NOMO-1 (cell line): ENCODE results near the gene ADARB1.

Experiments used
- DNase-seq, 2 experiments: peaks; one replicate each; lab custom pipeline; 2025; ENCODE audit not compliant: unreplicated experiment in 2 of 2; lab: John Stamatoyannopoulos, UW

Gene ADARB1

DNA sequence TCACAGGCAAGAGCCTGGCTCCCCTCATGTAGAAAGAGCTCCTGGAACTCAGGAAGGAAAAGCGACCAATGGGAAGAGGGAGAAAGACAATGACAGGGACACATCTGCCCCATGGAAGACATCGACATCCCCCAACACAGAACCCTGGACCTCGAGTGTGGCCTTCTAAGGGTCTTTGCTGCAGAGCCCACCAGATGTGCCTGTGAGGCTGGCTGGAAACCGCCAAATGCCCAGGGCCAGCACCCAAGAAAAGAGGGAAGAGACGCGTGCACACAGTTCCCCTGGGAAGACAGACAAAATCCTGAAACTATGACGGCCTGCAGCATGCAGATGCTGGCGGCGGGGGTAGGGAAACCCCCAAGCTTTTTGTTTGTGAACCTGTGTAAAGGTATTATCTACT, 36.4 kb upstream of the ADARB1 start:
- no peak for DNase-seq

DNA sequence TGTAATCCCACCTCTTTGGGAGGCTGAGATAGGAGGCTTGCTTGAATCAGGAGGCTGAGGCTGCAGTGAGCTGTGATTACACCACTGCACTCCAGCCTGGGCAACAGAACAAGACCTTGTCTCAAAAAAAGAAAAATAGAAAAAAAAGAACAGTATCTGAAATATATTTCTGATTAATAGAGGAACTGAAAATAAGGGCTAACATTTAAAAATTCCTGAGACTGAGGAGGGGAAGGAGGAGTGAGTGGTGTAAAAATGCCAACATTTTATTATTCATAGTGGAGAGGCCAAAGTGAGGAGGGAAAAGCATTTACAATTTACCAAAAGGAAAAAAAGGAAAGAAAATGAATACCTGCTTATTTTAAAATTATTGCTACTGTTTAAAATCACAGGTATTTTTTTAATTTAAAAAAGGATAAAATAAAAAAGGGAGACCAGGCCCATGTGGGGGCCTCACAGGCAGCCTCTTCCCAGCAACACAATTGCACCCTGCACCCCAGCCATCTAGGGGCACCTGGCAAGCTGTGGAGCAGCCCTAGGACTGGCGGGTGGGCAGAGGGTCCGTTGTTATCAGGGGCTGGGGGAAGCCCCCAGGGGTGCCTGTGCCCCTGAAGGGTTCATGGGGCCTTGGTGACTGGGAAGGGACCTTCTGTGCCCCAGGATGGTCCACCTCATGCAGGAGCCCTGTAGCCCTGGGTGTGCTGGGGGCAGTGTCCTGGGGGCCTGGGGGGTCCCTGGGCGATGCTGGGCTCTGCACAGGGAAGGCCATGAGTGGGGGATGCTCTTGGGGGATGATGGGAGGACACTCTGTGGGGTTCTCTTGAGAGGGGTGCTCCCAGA, 34.8 kb upstream of the ADARB1 start:
- peak in 1 of 2 experiments; percentile 15 for DNase-seq

DNA sequence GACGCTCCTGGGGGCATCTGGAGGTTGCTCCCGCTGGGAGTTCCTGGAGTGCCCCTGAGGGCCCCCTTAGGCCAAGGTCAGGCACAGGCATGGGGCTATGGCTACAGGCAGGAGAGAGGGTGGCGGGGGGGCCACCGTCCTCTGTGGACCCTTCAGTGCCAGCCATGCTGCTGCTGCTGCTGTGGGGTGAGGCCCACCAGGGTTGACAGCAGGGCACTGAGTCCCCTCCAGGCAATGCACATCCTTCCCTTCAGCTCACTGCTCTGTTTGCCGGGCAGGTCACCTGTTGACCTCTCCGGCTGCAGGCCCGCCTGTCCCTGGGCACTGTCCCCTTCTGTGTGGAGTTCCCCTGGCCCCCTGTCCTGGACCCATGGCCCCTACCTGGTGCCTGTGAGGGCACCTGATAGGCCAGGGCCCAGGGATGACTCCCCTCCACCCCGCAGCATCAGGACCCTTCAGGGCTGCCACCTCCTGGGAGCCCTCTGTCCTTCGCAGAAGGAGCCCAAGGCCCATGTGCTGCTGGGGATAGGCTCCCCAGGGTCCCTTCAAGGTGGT, 34.1 kb upstream of the ADARB1 start:
- no peak for DNase-seq

DNA sequence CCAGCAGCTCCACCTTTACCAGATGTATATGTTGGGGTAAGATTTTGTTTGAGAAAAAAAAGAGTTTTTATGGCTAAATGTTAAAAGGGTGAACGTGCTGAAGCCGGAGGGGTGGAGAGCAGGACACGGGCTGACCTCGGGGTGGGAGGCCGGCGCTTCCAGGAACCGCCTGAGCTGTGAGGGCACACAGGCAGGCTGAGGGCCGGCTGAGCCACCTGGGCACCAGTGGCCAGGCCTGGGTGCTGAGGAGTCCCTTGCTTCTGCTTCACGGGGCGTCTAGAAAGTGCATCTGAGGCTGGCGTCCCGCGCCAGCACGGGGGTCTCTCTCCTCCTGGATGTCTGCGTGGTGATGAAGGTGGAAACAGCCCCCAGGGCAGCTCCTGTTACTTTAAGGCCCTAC, 33.6 kb upstream of the ADARB1 start:
- no peak for DNase-seq

DNA sequence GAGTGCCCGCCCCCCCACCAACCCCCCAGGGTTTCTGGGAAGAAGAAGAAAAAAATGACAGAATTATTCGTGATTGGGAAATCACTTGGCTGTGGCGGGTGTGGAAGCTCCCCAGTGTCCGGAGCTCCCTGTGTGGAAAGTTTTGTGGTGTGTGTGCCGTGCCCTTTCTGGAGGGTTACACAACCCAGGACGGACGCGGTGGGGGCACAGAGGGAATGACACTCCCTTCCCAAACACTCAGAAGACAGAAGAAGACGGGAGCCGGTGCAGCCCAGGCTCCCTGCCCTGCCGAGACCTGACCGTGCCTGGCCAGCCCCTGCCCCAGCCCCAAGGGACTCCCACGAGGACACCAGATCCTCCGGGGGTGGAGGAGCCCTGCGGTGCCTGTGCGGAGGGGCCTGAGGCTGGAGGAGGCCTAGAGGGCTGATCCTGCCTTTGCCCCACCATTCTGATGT, 33.0 kb upstream of the ADARB1 start:
- peak; percentile 24 to 41 for DNase-seq

DNA sequence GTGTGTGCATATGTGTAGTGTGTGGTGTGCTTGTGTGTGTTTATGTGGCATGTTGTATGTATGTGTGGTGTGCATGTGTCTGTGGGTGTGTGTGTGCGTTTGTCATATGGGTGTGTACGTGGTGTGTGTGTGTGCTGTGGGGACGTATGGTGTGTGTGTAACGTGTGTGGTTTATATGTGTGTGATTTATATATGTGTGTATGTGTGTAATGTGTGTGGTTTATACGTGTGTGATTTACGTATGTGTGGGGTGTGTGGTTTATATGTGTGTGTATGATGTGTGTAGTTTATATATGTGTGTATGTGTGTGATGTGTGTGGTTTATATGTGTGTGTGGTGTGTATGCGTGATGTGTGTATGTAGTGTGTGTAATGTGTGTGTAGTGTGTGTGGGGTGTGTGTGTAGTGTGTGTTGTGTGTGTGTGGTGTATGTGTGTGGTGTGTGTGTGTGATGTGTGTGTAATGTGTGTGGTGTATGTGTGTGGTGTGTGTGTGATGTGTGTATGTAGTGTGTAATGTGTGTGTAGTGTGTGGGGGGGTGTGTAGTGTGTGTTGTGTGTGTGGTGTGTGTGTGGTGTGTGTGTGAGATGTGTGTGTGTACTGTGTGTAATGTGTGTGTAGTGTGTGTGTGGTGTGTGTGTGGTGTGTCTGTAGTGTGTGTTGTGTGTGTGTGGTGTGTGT, 32.3 kb upstream of the ADARB1 start:
- DNase-seq, result no peak

DNA sequence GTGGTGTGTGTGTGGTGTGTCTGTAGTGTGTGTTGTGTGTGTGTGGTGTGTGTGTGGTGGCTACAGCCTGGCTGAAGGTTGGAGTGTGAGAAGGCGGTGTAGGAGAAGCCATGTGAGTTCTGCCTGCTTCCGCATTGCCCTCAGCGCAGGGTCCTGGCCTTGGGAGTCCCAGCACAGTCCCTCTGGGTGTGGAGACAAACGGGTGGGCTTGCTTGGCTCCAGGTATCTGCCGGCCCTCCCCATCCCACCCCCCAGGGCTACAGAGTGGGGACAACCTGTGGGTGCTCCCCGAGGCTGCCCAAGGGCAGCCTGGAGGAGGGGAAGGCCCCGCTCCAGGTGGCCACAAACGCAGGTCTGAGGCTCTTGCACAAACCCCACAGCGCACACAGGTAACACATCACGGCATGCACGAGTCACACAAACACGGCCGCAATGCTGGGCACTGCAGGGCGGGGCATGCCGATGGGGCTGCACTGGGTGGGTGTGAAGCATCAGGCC, 31.7 kb upstream of the ADARB1 start:
- no peak for DNase-seq

DNA sequence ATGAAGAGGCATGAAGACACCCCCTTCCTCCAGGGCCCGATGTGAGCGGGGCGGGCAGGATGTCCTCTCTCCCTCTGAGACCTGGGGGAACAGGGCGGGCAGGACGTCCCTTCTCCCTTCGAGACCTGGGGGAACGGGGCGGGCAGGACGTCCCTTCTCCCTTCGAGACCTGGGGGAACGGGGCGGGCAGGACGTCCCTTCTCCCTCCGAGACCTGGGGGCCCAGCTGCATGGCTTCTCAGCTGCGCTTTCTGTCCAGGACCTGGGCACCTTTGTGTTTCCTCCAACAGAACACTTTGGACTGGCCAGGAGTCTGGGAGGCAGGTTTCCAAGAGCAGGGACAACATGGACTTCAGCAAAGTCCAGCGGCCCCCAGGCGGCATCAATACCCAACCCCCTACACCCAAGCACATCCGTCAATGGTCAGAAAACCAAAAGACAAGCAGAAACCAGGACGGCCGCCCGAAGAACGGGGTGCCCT, 30.8 kb upstream of the ADARB1 start:
- no peak for DNase-seq

DNA sequence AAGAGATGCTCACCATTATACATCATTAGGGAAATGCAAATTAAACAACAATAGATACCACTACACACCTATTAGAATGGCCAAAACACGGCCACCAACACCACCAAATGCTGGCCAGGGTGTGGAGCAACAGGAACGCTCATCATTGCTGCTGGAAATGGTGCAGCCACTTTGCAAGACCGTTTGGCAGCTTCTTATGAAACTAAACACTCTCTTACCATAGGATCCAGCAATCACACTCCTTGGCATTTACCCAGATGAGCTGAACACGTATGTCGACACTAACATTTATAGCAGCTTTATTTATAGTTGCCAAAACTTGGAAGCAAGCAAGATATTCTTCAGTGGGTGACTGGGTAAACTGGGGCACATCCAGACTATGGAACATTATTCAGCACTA, 28.9 kb upstream of the ADARB1 start:
- DNase-seq, result no peak

DNA sequence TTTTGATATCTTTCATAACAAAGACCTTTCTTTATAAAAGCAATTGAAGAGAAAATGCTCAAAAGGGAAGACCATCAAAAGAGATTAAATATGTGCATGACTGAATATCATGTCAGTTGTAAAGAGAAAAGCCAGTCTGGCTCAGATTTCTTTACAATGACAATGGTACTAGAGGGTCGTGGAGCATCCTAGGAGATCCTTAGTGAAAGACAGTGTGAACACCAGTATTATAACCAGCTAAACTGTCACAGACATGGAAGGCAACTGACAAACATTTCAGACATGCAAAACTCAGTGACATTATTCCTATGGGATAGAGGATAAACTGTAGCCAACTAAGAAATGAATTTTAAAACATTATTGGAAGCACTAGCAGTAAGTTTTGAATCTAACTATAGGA, 27.1 kb upstream of the ADARB1 start:
- DNase-seq, result no peak

DNA sequence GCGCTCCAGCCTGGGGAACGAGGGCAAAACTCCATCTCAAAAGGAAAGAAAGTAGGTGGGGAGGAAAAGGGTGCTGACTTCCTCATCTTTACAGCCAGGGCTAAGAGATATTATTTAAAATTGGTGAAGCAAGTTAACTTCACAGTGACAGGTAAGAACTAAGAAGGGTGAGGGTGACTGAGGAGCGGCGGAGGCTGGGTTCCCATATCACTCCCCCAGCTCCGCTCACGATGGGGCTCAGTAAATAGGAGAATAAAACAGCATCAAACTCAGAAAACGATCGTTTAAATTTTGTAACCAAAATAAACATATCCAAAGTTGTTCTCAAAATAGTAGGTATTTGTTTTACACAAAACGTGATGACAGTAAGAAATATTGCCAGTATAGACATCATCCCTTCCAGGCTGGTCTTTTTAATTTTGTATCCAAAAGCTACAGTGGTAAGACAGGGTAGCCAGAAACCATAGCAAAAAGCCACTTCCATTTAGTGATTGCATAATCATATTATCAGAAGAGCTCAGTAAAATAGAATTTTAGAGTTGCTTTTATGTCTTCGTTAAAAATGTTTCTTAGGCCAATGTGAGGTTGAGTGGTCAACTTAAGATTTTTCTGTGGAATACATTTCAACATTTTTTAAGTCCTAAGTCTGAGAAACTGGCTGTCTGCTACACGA, 26.2 kb upstream of the ADARB1 start:
- DNase-seq, result no peak

DNA sequence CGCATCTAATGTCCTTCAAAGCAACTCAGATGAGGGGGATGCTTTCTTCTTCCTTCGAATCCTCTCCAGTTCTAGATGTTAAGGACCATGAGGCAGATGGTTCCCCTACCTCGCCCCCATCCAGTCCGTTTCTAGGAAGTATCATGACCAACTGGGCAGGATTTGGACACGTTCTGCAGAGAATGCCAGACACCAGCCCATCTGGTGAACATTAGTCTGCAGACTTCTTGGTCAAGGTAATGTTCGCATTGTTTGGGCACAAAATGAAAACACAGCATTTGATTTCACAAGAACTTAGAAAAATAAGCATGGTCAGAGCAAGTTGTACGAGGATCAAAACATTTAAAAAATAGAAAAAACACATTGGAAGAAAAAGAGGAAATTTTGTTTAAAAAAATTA, 25.4 kb upstream of the ADARB1 start:
- no peak for DNase-seq

DNA sequence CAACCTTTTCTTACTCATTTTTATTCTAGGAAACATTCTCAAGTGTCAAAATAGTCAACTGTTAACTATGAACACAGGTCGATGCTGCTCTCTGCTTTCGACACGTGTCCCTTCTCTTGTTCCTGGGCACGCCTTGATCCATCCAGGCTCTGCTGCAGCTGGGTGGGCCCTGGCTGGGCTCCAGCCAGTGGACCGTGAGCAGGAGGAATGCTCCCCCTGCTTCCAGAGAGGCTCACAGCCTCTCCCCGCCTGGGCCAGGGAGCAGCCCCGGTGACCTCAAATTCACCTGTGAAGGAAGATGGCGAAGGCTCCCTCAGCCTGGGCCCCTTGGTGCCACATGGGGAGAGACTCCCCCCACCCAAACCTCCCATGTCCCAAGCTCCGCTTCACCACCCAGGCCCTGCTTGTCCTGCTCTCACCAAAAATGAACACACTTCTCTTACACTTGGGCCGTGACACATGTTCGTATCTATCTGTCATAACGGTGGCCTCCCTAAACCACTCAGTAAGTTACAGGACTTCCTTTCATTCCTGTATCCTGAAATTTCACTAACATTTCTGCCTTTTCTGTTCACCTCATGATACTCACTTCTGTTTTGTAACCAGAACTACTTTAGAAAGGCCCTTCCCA, 24.6 kb upstream of the ADARB1 start:
- no peak for DNase-seq

DNA sequence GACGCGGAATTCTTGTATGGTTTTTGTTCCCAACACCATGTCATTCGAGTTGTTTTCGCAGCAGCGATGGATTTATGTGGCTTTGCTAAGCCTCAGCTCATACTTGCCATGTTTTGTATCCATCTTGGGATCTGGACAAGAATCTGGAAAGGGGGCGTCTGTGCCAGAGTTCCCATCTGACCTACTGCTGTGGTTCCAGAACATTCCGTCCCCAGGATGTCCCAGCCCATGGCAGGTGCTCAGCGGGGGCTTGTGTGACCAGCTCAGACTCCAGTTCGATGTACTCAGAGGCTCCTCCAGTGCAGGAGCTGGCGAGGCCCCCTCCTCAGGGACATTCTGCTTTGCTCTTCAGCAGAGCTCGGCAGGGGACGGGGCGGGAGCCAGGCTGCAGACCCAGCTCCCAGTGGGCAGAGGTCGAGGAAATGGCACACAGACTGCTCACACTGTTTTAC, 24.0 kb upstream of the ADARB1 start:
- DNase-seq, result no peak

DNA sequence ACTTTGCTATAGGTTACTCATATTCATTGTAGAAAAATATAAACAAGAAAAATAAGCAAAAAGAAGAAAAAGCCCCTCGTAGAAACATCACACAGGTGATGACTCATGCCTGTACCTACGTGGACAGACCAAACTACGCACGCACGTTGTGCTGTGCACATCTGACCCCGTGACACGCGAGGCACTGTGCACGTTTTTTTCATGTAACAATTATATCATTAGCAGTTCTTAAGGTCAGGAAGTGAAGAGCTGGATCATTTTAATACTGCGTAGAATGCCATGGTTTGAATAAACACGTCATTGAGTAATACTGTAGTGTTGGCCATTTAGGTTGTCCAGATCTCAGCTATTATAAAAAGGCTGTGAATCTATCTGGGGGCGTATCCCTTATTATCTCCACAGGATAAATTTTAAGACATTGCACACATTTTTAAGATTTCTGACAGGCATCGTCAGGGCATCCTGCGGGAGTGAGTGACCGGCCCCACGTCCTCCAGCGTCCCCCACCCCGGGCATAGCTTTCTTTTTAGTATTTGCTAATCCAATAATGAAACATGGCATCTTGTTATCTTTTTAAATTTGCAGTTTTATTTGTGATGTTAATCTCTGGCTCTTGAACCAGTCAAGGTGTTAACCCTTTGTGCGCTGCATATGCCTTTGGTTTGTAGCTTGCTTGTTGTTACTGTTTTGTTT, 23.4 kb upstream of the ADARB1 start:
- DNase-seq, result no peak

DNA sequence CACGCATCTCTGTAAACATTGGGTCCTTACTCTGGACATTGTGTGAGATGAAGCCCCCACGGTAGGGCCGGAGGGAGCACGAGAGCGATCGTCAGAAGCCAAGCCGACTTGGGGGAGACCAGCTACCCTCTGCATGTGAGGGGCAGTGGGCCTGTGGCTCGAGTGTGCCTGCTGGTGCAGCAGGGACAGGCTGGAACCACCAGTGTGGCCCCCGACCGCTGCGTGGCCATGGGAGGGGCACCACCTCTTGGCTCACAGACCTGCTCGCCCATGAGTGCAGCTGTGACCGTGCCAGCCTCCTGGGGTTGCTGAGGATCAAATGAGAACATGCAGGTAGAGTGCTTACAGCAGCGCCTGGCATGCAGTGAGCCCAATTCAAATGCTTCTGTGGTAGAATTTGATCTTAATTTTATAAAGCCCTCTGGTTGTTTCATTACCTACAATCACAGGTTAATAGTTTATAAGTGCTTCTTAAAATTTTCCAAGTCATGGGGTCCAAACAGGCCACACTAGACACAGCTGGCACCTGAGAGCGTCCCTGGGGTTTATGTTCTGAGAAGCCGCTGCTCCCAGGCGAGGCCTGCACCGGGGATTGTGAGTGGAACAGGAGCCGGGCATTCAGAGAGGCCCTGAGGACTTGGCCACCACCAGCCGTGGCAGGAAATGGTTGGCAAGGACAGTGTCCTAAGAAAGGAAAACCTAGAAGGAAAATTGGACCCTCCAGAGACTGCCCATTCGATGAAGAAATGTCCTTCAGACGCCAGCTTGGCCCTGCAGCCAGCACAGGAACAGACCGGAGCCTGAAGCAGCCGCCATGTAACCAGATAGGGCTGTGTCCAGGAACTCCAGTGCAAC, 22.6 kb upstream of the ADARB1 start:
- DNase-seq, result no peak

DNA sequence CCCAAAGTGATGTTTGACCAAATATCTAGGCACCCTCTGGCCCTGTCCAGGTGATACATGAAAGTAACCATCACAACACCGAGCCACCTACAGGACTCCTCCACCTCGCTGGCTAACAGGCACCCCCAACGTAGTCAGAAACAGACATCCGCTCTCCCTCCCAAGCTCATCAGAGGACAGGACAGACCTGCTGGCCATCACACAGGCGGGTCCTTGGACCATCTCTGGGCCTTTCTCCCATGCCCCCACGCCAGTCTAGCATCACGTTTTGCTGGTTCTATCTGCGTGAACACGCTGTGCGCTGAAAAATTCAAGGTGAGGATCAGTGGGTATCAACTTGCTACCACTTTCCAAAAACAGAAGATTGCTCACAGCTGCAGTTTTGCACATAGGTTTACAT, 21.4 kb upstream of the ADARB1 start:
- DNase-seq, result no peak

DNA sequence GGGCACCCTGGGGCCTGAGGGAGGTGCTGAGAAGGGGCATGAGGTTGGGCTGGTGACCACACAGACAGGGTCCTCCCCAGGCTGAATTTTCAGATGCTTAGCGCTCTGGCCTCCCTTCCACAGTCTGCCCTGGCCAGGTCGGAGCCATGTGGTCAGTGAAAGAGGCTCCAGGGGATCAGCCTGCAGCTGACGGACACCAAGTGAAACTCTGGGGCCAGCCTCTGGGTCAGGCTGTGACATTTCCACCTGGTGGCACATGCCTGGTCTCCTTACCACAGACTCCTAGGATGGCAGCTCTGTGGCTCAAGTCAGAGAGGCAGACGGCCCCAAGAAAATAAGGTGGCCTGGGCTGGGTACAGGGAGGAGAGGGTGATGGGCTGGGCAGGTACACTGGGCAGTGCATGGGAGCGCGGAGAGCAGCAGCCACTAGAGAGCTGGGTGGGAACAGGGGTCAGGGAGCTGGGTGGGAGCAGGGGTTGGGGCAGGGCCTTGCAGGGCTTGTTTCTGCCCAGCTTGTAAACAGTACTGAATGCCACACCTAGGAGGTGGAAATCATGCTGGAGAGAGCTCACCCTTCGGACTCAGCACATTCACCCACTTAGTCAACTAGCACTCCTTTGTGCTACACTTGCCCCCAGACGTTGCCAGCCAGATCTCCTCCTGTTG, 20.7 kb upstream of the ADARB1 start:
- DNase-seq, result no peak
